WTC11 (cell line): ENCODE data around the gene SLC46A3. TPM values are rescaled to one million over a fixed set of nuclear protein-coding genes. Genes with fewer than 3 reads are reported as not detected.

Experiments used
- ATAC-seq: fragments of 200-7000 bp; cut with Tn5 transposase; 2 replicates; pipeline ENCODE4 v1.10.0; 2021; ENCODE audit warnings: mild to moderate bottlenecking, moderate library complexity
- CTCF ChIA-PET: fragments of 300-600 bp; sonication (Branson Sonifier 250); formaldehyde crosslinking; loops from one replicate; lab custom pipeline; 2021; ENCODE audit warnings: antibody characterized with exemption; lab: Charles Lee
- POLR2A ChIA-PET: fragments of 350-600 bp; sonication (Branson Sonifier 250); formaldehyde crosslinking; loops from one replicate; lab custom pipeline; 2021; ENCODE audit warnings: antibody characterized with exemption; lab: Charles Lee
- DNase-seq: peaks from one replicate; pipeline ENCODE4 v3.0.0; 2021; ENCODE audit warnings: low spot score
- H3K27ac Mint-ChIP-seq: 2 replicates; pipeline ENCODE4 v1.8.0; 2021; ENCODE audit warnings: mixed read lengths
- H3K27me3 Mint-ChIP-seq: 2 replicates; pipeline ENCODE4 v1.8.0; 2021; ENCODE audit warnings: low read depth, mild to moderate bottlenecking, moderate library complexity, mixed read lengths
- H3K36me3 Mint-ChIP-seq: 2 replicates; pipeline ENCODE4 v1.8.0; 2021; ENCODE audit warnings: mixed read lengths
- H3K4me1 Mint-ChIP-seq: 2 replicates; pipeline ENCODE4 v1.8.0; 2022; ENCODE audit warnings: mixed read lengths
- H3K4me3 Mint-ChIP-seq: 2 replicates; pipeline ENCODE4 v1.8.0; 2021; ENCODE audit warnings: mild to moderate bottlenecking, moderate library complexity, mixed read lengths
- H3K9me3 Mint-ChIP-seq: 2 replicates; pipeline ENCODE4 v1.8.0; 2021; ENCODE audit warnings: mixed read lengths
- CREM ChIP-seq: sonication (generic); formaldehyde crosslinking; IDR thresholded peaks from 2 replicates; pipeline ENCODE4 v1.8.1; 2022; ENCODE audit warnings: mild to moderate bottlenecking, missing genetic modification reagents, moderate library complexity
- E2F4 ChIP-seq: sonication (generic); formaldehyde crosslinking; IDR thresholded peaks from 2 replicates; pipeline ENCODE4 v1.8.1; 2022; ENCODE audit warnings: low read depth, mild to moderate bottlenecking, moderate library complexity, missing genetic modification reagents, borderline replicate concordance
- E2F5 ChIP-seq: sonication (generic); formaldehyde crosslinking; IDR thresholded peaks from 2 replicates; pipeline ENCODE4 v1.8.1; 2022; ENCODE audit warnings: mild to moderate bottlenecking, moderate library complexity, missing genetic modification reagents
- EMX1 ChIP-seq: fragments of 250-450 bp; sonication (Bioruptor Pico); IDR thresholded peaks from 2 replicates; pipeline ENCODE4 v1.8.0; 2021; ENCODE audit warnings: mild to moderate bottlenecking
- FOXJ3 ChIP-seq: sonication (generic); formaldehyde crosslinking; IDR thresholded peaks from 2 replicates; pipeline ENCODE4 v1.9.0; 2021; ENCODE audit warnings: missing genetic modification reagents, mild to moderate bottlenecking, borderline replicate concordance
- FOXP1 ChIP-seq: sonication (generic); formaldehyde crosslinking; IDR thresholded peaks from 2 replicates; pipeline ENCODE4 v1.8.0; 2022; ENCODE audit warnings: missing genetic modification reagents, mild to moderate bottlenecking, moderate library complexity, borderline replicate concordance
- IRF2 ChIP-seq: sonication (generic); formaldehyde crosslinking; IDR thresholded peaks from 2 replicates; pipeline ENCODE4 v1.8.0; 2022; ENCODE audit warnings: low read depth, missing genetic modification reagents, borderline replicate concordance
- JAZF1 ChIP-seq: fragments of 250-450 bp; sonication (Bioruptor Pico); IDR thresholded peaks from 2 replicates; pipeline ENCODE4 v1.9.0; 2021; ENCODE audit warnings: moderate library complexity, mild to moderate bottlenecking, inconsistent platforms
- JUN ChIP-seq: sonication (generic); formaldehyde crosslinking; IDR thresholded peaks from 2 replicates; pipeline ENCODE4 v1.8.0; 2023; ENCODE audit warnings: mild to moderate bottlenecking, missing genetic modification reagents
- MXD4 ChIP-seq: fragments of 250-450 bp; sonication (Bioruptor Pico); IDR thresholded peaks from 2 replicates; pipeline ENCODE4 v1.8.0; 2021; ENCODE audit warnings: mild to moderate bottlenecking, moderate library complexity, borderline replicate concordance
- NFATC4 ChIP-seq: fragments of 250-450 bp; sonication (Bioruptor Pico); IDR thresholded peaks from 2 replicates; pipeline ENCODE4 v1.9.0; 2021; ENCODE audit warnings: mild to moderate bottlenecking
- NR3C1 ChIP-seq: sonication (generic); formaldehyde crosslinking; conservative IDR thresholded peaks from 2 replicates; pipeline ENCODE4 v1.8.1; 2023; ENCODE audit warnings: low read depth, mild to moderate bottlenecking, missing genetic modification reagents
- OVOL2 ChIP-seq: fragments of 250-450 bp; sonication (Bioruptor Pico); IDR thresholded peaks from 2 replicates; pipeline ENCODE4 v1.9.0; 2021; ENCODE audit warnings: mild to moderate bottlenecking, borderline replicate concordance
- PRDM15 ChIP-seq: sonication (generic); formaldehyde crosslinking; IDR thresholded peaks from 2 replicates; pipeline ENCODE4 v1.8.0; 2022; ENCODE audit warnings: missing genetic modification reagents
- PREB ChIP-seq: sonication (generic); formaldehyde crosslinking; IDR thresholded peaks from 2 replicates; pipeline ENCODE4 v1.8.1; 2022; ENCODE audit warnings: mild to moderate bottlenecking, missing genetic modification reagents, moderate library complexity, borderline replicate concordance
- SMAD3 ChIP-seq: sonication (generic); formaldehyde crosslinking; IDR thresholded peaks from 2 replicates; pipeline ENCODE4 v1.8.0; 2022; ENCODE audit warnings: missing genetic modification reagents, mild to moderate bottlenecking, borderline replicate concordance
- TCF7 ChIP-seq: sonication (generic); formaldehyde crosslinking; IDR thresholded peaks from 2 replicates; pipeline ENCODE4 v1.8.0; 2022; ENCODE audit warnings: mild to moderate bottlenecking, low read depth, missing genetic modification reagents, moderate library complexity
- USF2 ChIP-seq: sonication (generic); formaldehyde crosslinking; IDR thresholded peaks from 2 replicates; pipeline ENCODE4 v1.8.1; 2023; ENCODE audit warnings: mild to moderate bottlenecking, missing genetic modification reagents, moderate library complexity
- ZMAT4 ChIP-seq: fragments of 250-450 bp; sonication (Bioruptor Pico); IDR thresholded peaks from 2 replicates; pipeline ENCODE4 v1.9.0; 2021; ENCODE audit warnings: mild to moderate bottlenecking
- ZNF281 ChIP-seq: sonication (generic); formaldehyde crosslinking; IDR thresholded peaks from 2 replicates; pipeline ENCODE4 v1.8.0; 2023; ENCODE audit warnings: mild to moderate bottlenecking, missing genetic modification reagents
- ZNF416 ChIP-seq: fragments of 250-450 bp; sonication (Bioruptor Pico); IDR thresholded peaks from 2 replicates; pipeline ENCODE4 v1.9.0; 2021; ENCODE audit warnings: mild to moderate bottlenecking, inconsistent platforms
- total RNA-seq: library from RNA; stranded (reverse); gene quantifications from 3 replicates; pipeline ENCODE4 v1.2.3, GENCODE V29; 2021

Gene SLC46A3
- total RNA-seq, 1 experiment from 2014 or later: 0.79 TPM

- H3K9me3 Mint-ChIP-seq: no peaks in the 10 kb centered on the region
- ATAC-seq: no peak
- DNase-seq: no peak
- H3K36me3 Mint-ChIP-seq: no peaks in the 10 kb centered on the region
- peaks cover 11% of the 10 kb centered on the region for H3K4me1 Mint-ChIP-seq
- no peak overlapping the region for H3K27ac Mint-ChIP-seq
- ChIA-PET CTCF (interaction anchor here (3.6 kb wide), 1 partner anchor 80 kb away, joined by 16 read pairs; no protein-coding TSS in a partner anchor), POLR2A (no interaction called here)
- H3K4me3 Mint-ChIP-seq: no peak overlapping the region
- TF ChIP-seq JUN (CRISPR knock-in tag): no peak
- TF ChIP-seq IRF2: no peak
- TF ChIP-seq ZMAT4 (CRISPR knock-in tag): no peak
- TF ChIP-seq FOXP1 (CRISPR knock-in tag): no peak
- no peak for TF ChIP-seq MXD4
- TF ChIP-seq PREB (CRISPR knock-in tag): no peak
- no peak for TF ChIP-seq ZNF416 (CRISPR knock-in tag)
- no peak for TF ChIP-seq SMAD3
- TF ChIP-seq OVOL2 (CRISPR knock-in tag): no peak
- peaks cover 37% of the 10 kb centered on the region for H3K27me3 Mint-ChIP-seq
Measured at GRCh38 chr13:28716511-28716910, 2.3 kb downstream of the SLC46A3 start.

- ATAC-seq (no peak), DNase-seq (no peak)
- Mint-ChIP-seq H3K27ac (no peak overlapping the region), H3K4me1 (peaks cover 11% of the 10 kb centered on the region), H3K36me3 (no peaks in the 10 kb centered on the region), H3K4me3 (no peak overlapping the region), H3K9me3 (no peaks in the 10 kb centered on the region), H3K27me3 (peaks cover 32% of the 10 kb centered on the region)
- ChIA-PET POLR2A (no interaction called here), CTCF (interaction anchor here (0.9 kb wide), 1 partner anchor 82 kb away, joined by 3 read pairs; no protein-coding TSS in a partner anchor)
- TF ChIP-seq FOXP1 (CRISPR knock-in tag) (no peak), FOXJ3 (CRISPR knock-in tag) (no peak), OVOL2 (CRISPR knock-in tag) (no peak), NFATC4 (CRISPR knock-in tag) (no peak), ZNF281 (CRISPR knock-in tag) (no peak), EMX1 (CRISPR knock-in tag) (no peak), PRDM15 (CRISPR knock-in tag) (no peak)
Measured at GRCh38 chr13:28714651-28715050, 4.1 kb downstream of the SLC46A3 start.

- ChIA-PET POLR2A (no interaction called here), CTCF (interaction anchor here (0.6 kb wide), 1 partner anchor 86 kb away, joined by 3 read pairs; no protein-coding TSS in a partner anchor)
- DNase-seq (no peak), ATAC-seq (no peak; the same call in 1 of the 2 replicates)
- no peaks in the 10 kb centered on the region for H3K27me3 Mint-ChIP-seq
- no peak overlapping the region for H3K27ac Mint-ChIP-seq
- H3K4me1 Mint-ChIP-seq: peaks cover 5% of the 10 kb centered on the region; the same call in 1 of the 2 replicates
- H3K9me3 Mint-ChIP-seq: no peaks in the 10 kb centered on the region
- no peaks in the 10 kb centered on the region for H3K36me3 Mint-ChIP-seq
- H3K4me3 Mint-ChIP-seq: no peak overlapping the region
- TF ChIP-seq JAZF1 (no peak), TCF7 (CRISPR knock-in tag) (no peak), E2F5 (CRISPR knock-in tag) (no peak), E2F4 (no peak), CREM (CRISPR knock-in tag) (no peak), NR3C1 (CRISPR knock-in tag) (no peak), USF2 (no peak)
Measured at GRCh38 chr13:28710161-28710560, 8.6 kb downstream of the SLC46A3 start.
